ENCODE results near the gene ZNF771.

Gene ZNF771

DNA sequence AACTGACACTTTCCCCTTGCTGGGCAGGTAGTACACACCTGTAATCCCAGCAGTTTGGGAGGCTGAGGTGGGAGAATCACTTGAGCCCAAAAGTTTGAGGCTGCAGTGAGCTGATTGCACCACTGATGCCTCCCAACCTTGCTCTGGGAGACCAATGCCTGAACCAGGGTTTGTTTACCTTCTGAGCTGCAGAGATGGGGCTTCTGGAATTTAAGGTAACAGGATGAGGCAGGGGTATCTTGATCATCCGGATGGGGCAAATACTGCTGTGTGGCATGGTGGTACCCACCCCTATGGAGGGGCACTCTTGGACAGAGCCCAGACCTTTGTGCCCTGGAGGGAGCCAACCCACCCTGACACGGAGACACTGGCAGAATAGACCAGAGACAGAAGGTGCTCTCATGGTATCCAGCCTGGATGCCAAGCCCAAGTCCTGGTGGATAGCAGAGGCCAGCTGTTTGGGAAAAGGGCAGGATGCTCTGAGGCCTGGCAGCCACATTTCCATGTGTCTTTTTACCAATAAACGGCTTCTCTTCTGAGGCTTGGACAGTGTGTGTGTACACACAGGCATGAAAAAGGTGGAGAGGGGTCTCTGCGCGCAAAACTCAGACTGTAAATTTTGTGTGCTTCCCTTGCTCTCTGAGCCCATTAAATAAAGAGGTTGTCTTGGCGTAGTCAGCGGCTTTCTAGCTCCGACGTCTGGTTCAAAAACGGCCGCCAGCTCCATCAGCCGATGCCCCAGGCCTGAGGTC, 7.8 kb upstream of the ZNF771 start:
- DNase-seq (ENCODE audit: low read depth) = no peak

DNA sequence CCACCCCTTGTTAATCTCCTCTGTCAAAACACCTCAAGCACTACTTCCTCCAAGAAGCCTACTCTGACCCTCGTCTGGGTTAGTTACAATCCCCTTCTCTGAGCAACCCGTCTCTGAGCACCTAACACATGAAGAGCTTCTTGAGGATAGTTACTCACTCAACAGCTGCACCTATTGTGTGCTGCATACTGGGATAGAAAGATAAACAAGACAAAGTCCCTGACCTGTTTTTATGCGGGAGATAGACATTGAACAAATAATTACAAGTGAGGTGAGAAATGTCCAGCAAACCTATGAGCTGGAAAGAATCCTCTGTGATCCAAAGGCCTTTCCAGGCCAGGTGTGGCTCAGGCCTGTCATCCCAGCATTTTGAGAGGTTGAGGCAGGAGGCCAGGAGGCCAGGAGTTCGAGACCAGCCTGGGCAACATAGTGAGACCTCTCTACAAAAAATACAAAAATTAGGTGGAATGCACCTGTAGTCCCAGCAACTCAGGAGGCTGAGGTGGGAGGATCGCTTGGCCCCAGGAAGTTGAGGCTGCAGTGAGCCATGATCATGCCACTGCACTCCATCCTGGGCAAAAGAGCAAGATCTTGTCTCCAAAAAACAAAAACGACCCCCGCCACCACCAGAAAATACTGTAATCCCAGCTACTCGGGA, 5.5 kb upstream of the ZNF771 start:
- DNase-seq (ENCODE audit: low read depth) = no peak

DNA sequence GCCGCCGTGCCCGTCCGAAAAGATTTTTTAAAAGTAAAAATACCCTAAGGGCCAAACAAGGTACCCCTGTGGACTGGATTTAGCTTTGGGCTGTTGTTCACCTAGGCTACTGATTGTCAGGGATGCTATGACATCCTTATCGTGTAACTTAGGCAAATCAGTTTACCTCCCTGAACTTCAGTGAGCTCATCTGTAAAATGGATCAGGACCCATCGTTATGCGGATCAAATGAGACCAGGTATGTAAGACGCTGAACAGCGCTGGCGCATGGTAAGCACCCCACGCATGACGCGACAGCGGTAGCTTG, 658 bp upstream of the ZNF771 start:
- no peak for DNase-seq (ENCODE audit: low read depth)

DNA sequence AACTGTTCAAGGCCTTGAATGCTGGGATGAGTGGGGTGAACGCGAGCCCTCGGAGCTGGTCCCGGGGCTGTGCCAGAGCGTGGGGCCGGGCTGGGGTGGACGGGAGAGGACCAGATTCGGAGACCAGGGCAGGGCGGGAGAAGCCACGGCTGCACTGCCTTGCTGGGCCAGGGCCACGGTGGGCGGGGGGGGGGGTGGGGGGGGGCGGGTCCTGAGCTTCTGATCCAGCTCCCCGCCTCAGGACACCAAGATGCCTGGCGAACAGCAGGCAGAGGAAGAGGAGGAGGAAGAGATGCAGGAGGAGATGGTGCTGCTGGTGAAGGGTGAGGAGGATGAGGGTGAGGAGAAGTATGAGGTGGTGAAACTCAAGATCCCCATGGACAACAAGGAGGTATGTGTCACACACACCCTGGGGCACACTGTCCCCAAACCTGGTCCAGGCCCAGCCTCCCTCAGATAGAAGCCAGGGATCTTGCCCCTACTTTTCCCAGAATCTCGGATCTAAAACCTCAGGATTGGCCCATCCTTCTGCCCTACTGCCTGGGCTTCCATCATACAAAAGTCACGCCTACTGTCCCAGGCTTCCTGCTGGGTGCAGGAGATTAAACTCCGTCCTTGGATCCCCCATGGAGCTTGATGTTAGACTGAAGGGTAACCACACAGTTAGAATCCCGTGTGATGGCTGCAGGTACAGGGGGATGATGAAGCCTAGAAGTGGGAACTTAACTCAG, 563 bp downstream of the ZNF771 start:
- no peak for DNase-seq (ENCODE audit: low read depth)

DNA sequence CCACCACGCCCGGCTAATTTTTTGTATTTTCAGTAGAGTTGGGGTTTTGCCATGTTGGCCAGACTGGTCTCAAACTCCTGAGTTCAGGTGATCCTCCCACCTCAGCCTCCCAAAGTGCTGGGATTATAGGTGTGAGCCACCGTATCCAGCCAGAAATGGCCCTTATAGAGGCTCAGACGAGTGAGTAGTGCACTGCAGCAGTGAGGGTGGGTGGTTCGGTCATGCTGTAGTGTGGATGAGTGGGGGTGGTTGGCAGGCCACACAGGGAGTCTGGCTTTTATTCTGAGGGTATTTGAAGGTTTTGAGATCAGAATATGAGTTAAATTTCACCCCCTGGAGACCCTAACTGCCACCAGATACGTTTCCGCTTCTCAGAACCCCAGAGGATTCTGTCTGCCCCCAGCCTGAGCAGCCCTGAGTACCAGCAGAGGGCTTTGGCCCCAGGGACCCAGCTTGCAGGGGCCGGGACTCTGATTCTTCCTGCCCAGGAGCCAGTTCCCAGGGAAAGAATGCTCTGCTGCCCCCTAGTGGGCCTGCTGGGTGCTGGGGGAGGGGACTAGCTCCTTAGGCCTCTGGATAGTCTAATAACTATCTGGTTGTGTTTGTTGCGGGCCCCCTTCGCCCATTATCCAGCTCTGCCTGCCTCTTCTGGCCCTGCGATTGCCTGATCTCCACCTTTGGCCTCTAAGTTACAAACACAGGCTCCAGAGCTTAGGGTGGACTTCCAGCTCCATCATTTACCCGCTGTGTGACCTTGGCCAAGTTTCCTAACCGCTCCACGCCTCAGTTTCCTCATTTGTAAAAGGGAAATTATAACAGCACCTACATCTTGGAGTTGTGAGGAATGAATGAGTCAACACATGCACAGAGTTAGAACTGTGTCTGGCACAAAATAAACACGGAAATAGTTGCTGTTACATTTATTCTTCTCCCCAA, 2.0 kb downstream of the ZNF771 start:
- no peak for DNase-seq (ENCODE audit: low read depth)

DNA sequence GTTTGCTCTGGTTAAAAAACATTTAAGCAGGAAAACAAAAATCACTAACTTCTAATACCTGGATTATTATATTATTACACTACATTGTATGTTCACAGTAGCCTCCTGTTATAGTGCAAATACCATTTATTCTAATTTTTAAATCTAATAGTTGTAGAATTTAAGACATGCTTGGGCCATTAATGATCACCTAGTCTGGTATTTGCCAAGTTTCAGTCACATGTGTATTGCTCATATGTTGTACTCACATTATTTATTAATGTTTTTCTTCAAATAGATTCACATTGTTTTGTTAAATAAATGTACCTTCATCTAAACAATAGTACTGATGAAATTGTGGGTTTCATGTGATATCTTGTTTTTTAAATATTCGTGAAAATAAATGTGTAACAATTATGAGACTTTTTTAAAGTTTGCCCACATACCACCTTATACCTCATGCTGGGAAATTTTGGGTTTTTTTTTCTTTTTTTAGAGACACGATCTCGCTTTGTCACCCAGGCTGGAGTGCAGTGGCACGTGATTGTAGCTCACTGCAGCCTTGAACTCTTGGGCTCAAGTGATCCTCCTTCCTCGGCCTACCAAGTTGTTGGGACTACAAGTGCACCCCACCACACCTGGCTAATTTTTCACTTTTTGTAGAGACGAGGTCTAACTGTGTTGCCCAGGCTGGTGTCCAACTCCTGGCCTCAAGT, 5.9 kb downstream of the ZNF771 start:
- DNase-seq (ENCODE audit: low read depth) = no peak

DNA sequence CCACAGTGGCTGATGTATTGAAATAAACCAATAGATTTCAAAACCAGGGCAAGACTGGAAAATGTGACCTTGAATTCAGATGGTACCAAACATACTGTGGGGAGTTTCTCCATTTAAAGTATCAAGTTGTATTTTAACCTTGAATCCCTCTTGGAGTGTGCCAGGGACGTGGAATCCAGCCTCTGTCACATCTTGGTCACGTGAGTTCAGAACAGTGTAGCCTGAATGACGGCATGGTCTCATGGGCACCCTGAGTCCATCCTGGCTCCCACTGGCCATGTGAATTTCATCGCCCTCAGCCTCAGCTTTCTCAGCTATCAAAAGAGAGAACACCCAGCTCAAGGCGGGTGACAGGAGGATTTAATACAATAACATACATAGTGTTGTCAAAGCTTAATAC, 6.8 kb downstream of the ZNF771 start:
- DNase-seq (ENCODE audit: low read depth) = no peak

DNA sequence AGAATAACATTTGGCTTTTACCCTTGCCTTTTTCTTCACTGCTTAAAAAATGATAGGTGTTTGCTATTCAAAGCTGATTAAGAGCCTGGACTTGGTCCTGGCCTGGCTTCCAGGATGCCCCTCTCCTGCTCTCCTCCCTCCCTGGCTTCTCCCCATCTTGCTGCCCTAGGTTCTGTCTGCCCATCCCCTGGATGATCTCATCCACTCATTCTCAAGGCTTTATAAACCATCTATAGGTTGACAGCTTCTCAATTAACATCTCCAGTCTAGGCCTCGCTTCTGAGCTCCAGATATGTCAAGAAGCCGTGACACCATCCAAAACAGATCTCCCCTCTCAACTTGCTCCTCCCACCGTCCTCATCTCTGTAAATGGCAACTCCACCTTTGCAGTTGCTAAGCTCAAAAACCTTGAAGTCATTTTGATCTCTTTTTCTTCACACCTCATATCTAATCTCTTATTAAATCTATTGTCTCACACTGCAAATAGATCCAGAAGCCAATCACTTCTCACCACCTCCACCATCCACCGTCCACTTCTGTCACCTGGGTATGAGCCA, 8.7 kb downstream of the ZNF771 start:
- no peak for DNase-seq (ENCODE audit: low read depth)

DNA sequence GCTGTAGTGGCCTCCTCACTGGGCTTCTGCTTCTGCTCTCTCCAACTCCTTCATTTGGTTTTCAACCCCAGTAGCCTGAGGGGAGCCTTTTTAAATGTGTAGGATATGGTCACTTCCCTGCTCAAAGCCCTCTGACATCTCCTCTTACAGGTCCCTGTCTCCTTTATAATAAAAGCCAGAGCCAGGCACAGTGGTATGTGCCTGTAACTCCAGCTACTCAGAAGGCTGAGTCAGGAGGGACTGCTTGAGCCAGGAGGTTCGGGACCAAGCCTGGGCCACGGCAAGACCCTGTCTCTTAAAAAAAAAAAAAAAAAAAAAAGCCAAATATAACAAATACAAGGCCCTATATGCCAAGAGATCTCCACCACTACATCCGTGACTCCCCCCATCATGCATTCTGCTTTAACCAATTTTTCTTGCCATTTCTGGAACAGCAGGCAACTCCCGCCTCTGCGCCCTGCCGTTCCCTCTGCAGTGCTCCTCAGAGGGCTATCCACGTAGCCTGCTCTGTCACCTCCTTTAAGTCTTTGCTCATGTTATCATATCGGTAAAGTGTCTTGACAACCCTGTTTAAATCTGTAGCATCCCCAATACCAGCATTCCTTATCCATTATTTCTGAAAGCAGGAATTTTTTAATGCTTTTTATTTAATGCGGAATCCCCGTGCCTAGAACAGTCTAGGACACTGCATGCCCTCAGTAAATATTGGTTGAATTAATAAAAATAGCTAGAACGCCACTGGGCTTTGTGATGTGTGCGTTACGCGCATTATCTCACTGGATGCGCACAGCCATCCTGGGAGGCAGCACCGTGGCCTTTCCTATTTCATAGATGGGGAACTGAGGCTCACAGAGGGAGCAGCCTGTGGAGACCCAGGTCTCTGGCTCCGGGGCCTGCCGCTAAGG, 9.5 kb downstream of the ZNF771 start:
- no peak for DNase-seq (ENCODE audit: low read depth)

DNA sequence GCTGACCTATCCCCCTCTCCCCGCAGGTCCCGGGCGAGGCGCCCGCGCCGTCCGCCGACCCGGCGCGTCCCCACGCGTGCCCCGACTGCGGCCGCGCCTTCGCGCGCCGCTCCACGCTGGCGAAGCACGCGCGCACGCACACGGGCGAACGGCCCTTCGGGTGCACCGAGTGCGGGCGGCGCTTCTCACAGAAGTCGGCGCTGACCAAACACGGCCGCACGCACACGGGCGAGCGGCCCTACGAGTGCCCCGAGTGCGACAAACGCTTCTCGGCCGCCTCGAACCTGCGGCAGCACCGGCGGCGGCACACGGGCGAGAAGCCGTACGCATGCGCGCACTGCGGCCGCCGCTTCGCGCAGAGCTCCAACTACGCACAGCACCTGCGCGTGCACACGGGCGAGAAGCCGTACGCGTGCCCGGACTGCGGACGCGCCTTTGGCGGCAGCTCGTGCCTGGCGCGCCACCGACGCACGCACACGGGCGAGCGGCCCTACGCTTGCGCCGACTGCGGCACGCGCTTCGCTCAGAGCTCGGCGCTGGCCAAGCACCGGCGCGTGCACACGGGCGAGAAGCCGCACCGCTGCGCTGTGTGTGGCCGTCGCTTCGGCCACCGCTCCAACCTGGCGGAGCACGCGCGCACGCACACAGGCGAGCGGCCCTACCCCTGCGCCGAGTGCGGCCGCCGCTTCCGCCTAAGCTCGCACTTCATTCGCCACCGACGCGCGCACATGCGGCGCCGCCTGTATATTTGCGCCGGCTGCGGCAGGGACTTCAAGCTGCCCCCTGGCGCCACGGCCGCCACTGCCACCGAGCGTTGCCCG, 10.3 kb downstream of the ZNF771 start:
- DNase-seq (ENCODE audit: low read depth) = no peak

DNA sequence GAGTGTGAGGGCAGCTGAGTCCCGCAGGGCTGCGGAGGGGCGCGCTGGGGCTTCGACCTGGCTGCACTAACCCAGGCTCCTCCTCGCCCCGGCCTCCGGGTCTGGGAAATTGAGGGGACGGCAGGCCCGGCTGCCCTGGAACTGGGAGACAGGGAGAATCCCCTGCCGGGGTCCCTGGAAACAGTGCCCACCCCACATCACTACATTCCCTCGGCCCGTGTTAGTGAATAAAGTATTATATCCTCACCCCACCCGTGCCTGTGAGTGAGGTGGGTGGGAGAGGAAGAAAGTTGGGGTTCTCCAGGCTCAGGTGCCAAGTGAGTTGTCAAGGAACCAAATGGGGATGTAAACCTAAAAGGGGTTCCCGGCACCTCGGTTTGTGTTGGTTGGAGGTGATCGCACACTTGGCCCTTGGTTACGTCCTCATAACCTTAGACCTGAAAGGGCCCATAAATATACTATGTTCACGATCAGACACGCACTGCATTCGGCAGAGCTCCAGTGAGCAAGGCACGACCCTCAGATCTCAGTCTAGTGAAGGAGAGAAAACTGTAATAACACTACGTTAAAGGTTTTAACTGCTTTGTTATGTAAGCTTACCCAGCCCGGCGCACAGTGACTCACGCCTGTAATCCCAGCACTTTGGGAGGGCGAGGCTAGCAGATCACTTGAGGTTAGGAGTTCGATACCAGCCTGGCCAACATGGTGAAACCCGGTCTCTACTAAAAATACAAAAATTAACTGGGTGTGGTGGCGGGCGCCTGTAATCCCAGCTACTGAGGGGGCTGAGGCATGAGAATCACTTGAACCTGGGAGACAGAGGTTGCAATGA, 11.2 kb downstream of the ZNF771 start:
- DNase-seq (ENCODE audit: low read depth) = no peak

DNA sequence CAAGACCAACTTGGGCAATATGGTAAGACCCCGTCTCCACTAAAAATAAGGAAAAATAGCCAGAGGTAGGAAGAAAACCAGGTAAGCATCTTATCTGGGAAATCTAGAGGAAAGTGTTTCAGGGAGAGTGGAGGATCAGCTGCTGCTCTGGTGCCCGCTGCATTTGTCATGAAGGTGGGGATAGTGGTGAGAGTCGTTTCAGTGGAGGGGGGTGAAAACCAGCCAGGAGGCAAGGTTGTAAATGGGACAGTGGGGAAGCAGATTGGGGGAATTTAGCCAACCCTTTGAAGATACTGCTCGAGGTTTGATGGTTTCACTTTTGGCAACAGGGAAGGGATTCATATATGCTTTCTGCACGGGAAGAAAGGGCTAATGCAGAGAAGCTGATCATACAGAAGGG, 13.6 kb downstream of the ZNF771 start:
- DNase-seq (ENCODE audit: low read depth) = no peak

DNA sequence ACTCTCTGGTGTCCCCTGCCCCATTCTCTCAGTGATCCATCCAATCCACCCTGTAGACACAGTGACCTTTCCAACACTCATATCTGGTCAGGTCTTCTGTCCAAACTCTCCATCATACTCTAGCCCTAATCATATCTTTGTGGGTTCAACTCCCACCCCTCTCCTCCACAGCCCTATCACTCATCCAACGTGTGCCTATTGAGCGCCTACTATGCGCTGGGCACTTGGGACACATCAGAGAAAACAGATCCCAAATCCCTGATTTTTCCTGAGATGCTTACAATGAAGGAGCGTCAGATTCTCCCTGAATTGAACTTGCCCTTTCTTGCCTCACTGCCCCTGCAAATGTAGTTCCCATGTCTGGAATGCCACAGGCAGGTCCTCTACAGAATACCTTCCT, 20.6 kb downstream of the ZNF771 start:
- DNase-seq (ENCODE audit: low read depth) = no peak

DNA sequence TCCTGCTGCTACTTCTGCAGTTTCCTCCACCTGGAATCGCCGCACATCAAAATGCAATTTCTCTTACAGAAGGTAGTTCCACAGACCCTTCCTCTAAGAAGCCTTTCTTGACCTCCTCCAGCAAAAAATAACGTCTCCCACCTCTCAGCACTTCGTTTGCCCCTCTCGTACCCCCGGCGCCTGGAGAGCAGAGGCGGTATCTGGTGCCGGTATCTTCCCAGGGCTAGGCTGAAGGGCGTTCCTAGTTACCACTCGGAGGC, 21.9 kb downstream of the ZNF771 start:
- no peak for DNase-seq (ENCODE audit: low read depth)

DNA sequence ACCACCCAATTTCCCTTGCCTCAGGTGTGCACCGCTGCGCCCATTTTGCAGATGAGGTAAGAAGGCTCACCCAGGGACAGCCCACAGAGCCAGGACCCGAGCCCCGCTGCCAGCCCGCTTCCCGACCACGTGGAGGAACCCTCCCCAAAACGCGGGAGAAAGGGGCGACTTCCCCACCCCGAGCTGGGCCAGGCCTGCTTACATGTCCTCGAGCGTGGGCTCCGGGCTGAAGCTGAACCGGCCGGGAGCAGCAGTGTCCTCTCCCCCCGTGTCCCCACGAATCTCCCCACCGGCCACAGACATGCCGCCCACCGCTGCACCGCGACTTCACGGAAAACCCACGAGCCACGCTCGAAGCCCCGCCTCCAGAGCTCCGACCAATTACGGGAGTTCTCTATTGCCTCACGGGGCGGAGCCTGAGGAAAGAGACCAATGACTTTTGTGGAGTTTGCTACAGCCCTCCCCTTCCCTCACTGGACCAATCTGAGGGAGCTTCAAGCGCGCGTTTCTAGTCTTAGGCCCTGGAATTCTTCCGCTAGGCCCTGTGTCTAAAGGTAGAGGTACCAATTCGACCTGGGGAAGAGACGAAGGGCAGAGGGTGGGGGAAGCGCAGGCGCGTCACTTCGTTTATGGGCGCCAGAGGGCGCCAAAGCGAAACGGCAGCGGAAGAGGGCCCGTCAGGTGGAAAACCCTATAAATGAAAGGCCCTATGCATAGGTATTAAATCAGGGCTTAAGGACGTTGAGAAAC, 22.4 kb downstream of the ZNF771 start, which contains the start of gene DCTPP1:
DCTPP1 (minus strand) TSS at position 353 of the 750 bp plus-strand sequence; CDS start at position 303, 50 bp downstream.
- DNase-seq (ENCODE audit: low read depth) = peak; percentile 98

DNA sequence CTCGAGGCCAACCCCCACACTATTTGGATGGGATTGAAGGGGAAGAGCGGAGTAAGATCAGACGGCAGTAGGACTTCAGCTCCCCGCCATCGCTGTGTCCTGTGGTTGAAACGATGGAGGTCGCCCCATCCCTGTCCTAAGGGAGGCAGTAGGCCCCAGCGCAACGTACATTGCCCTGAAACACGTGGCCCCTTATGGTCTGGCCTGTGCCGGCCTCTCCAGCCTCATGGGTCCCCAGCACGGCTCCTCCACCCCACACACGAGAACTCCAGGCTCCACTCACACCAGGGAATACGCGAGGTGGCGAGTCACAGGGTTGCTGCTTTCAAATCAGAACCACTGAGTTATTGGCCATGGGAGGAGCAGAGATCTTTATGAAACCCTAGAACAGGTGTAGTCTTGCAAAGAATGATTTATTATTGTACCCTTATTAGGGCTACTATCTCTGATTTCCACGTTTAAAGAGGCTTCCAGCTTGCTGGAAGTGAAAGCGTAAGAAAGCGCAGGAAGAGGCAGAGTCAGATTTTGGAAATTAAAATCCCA, 23.1 kb downstream of the ZNF771 start:
- DNase-seq (ENCODE audit: low read depth) = no peak

DNA sequence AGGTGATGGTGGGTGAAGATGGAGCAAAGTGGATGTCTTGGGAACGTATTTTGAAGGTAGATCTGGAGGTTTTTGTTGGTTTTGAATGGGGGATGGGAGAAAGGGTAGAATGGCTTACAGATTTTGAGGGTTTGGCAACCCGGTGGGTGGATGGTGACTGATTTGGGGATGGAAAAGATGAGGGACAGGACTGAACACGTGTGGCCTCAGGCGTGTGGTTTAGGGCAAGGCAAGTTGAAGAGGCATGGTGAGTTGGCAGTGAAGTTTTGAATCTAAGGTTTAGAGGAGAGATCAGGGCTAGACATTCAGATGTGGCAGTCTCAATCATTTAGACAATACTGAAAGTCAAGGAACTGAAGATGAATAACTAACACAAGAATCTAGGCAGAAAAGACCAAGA, 27.4 kb downstream of the ZNF771 start:
- DNase-seq (ENCODE audit: low read depth) = no peak

Data from HS-5 (cell line).